HG02938 (cell line): ENCODE measurements around the gene USF2.
A peak's percentile ranks its signal among the peaks of the same experiment; 100 is the strongest.
"Not testable (repeated sequence)": the region's sequence is repeated elsewhere in the genome, so short reads cannot be mapped to it uniquely, and the experiment has no call there.

ENCODE experiments used
- ATAC-seq: cut with Tn5 transposase; IDR thresholded peaks from one replicate; pipeline ENCODE4 v1.9.1; 2021; ENCODE audit warnings: mild to moderate bottlenecking, moderate library complexity; ENCODE audit not compliant: unreplicated experiment

The USF2 gene, protein sequence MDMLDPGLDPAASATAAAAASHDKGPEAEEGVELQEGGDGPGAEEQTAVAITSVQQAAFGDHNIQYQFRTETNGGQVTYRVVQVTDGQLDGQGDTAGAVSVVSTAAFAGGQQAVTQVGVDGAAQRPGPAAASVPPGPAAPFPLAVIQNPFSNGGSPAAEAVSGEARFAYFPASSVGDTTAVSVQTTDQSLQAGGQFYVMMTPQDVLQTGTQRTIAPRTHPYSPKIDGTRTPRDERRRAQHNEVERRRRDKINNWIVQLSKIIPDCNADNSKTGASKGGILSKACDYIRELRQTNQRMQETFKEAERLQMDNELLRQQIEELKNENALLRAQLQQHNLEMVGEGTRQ

DNA sequence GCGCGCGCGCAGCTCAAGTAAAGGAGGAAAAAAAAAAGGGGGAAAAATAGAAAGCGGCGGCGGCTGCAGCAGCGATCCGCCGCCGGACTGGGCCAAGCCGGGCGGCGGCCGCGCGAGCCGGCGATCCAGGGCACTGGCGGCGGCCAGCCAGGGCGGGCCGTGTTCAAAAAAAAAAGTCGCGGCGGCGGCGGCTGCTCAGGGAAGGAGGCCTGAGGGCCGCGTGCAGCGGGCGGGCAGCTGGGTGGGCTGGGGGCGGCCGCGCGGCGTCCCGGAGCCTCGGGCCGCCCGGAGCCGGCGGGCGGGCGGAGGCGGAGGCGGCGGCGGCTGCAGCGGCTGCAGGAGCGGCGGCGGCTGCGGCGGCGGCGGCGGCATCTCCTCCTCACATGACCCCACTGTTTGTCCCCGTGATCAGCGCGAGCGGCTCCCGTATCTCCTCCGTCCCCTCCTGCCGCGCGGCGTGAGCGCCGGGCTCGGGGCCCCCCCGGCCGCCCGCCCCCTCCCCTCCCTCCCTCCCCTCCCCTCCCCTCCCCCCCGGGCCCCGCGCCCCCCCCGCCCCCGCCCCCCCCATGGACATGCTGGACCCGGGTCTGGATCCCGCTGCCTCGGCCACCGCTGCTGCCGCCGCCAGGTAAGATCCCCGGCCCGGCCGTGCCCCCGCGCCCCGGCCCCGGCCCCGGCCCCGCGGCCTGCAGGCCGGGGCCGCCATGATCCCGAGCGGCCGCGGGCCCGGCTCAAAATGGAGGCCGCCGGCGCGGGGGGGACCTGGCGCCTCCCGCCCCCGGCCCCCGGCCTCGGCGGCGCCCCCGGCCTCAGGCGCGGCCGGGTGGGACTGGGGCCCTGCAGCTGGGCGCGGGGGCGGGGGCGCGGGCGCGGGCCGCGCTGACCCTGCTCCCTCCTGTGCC is at the start of gene USF2:
USF2 (plus strand) TSS at position 427 of the 902 bp plus-strand sequence; CDS start at position 567, 140 bp downstream.
- peak; percentile 26 for ATAC-seq

DNA sequence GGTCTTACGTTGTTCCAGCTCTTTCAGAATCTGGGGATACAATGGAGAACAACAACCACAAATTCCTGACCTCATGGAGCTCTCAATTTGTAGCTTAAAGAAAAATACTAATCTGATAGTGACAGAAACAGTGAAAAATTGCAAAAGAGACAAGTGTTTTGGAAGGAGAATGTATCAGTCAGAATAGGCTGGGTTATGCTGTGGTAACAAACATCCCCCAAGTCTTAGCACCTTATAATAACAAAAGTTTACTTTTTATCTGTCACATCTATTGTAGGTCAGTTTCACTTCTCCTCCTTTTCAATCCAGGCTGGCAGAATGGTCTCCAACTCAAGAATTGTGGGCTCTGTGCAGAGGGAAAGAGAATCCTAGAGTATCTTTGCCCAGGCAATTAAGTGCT is 49.8 kb upstream of the USF2 start:
- ATAC-seq, result no peak

DNA sequence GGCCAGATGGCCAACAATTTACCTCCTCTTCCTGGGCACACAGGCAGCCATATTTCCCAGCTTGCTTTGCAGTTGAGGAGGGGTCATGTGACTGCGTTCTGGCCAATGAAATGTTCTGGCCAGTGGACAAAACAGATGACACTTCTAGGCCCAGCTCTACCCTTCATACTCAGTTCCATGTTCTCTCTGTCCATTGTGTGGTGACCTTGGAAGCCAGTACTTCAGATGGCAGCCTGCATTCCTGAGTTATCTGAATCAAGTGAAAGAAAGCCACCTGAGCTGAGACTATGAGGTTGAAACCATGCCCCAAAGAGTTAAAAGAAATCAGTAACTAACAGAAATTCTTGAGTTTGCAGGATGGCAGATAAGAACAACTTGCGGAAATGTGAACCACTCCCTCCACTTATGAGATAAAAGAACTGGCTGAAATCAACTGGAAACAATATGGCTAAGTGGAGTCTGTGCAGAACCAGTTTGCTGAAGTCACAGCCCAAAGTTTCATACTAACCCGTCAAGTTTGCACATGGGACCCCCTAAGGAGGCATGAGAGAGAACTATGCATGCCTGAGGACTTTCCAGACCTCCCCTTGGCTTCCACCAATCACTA is 48.3 kb upstream of the USF2 start:
- ATAC-seq, result no peak

GRCh38 chr19:35220973-35221590 is 47.7 kb upstream of the USF2 start:
- not testable (repeated sequence) for ATAC-seq

GRCh38 chr19:35222373-35223015 is 46.3 kb upstream of the USF2 start:
- no peak for ATAC-seq

DNA sequence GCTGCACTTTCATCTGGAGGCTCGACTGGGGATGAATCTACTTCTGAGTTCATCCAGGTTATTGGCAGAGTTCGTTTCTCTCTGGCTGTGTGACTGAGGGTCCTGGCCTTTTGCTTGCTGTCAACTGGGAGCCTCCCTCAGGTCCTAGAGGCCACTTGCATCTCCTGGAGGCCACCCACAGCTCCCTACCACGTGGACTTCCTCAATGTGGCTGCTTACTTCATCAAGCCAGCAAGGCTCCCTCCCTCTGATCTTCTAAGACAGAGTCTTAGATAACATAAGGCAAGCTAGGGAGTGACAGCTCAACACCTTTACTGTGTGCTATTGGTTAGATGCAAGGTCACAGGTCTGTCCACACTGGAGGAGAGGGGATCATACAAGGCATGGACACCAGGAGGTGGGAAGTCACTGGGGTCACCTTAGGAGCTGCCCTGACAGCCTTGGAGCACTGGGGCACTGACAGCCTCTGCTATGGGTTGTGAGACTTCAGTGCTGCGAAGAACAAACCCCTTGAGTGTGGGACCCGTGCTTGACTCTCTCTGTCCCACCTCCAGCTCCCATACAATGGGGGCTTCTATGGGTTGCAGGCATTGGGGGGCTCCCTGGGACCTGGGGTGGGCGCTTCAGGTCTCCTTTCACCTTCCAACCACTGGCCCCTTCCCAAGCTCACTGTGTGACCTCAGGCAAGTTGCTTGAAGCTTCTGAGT is 45.5 kb upstream of the USF2 start:
- ATAC-seq, result no peak

GRCh38 chr19:35223862-35224505 is 44.8 kb upstream of the USF2 start:
- no peak for ATAC-seq

GRCh38 chr19:35224681-35225571 is 43.8 kb upstream of the USF2 start:
- ATAC-seq, result no peak

DNA sequence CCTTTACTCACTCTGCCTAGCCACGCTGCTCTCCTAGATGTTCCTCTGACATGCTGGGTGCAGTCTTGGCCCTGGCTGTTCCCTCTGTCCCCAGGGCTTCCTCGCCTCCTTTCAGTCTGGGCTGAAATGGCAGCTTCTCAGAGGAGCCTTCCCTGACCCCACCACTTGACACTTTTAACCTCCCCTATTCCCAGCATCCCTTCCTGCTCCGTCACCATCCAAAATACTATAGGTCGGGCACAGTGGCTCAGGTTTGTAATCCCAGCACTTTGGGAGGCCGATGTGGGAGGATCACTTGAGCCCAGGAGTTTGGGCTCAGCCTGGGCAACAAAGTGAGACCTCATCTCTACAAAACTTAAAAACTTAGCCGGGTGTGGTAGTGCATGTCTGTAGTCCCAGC is 42.8 kb upstream of the USF2 start:
- no peak for ATAC-seq

DNA sequence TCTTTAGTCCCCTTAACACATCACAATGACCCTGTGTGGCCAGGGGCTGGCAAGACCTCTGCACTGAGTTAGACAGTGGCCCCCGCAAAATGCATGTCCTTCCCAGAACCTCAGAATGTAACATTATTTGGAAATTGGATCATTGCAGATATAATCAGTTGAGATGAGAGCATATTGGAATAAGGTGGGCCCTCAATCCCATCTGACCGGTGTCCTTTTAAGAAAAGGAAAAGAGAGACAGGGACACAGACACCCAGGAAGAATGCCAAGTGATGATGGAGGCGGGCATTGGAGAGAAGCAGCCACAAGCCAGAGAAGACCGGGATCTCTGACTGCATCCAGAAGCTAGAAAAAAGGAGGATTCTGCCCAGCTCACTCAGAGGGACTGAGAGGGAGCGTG is 42.0 kb upstream of the USF2 start:
- ATAC-seq, result no peak

GRCh38 chr19:35228177-35228930 is 40.4 kb upstream of the USF2 start, which contains the start of gene FAM187B:
TSS of gene FAM187B (minus strand) at chr19:35228739. CDS start at chr19:35228680, 59 bp downstream.
- ATAC-seq, result no peak

DNA sequence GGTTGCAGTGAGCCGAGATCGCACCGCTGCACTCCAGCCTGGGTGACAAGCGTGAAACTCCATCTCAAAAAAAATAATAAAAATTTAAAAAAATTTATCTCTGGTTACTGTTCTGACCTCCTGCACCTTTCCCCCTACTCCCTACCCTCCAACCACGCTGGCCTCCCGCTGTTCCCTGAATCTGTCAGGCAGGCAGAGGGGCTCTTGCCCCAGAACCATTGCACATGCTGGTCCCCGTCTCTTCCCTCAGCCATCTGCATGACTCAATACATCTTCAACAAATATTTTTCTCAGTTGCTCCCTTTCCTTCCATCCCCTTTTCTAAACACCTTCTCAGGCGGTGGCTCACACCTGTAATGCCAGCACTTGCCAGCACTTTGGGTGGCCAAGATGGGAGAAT is 39.2 kb upstream of the USF2 start:
- ATAC-seq, result no peak

DNA sequence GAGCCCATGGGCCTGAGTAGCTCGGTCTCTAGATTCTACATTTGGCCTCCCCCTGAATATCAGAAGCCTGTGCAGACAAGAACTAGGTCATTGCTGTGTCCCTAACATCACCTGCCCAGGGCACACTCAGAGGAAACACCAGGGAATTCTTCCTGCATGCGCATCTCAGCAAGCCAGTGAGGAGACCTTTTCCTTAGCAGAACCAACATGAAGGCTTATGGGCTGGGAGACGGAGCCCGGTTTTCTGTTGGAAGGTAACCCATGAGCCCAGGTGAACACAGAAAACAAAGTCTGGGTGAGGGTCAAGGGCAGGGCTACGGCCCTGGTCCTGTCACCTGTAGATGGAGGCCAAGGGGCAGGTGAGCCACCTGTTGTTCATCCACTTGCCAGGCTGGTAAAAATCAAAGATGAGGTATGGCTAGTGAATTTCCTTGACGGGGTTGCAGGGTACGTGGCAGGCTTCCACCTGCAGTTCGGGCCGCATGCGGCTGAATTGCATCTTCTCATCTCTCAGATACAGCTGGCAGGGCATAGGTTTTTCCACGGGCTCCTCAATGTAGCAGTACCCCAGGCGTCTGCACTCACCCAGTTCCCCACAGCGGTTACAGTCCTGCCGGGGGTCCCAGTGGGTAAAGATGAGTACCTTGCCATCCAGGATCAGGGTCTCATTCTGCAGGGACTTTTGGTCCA is 36.7 kb upstream of the USF2 start:
- no peak for ATAC-seq

DNA sequence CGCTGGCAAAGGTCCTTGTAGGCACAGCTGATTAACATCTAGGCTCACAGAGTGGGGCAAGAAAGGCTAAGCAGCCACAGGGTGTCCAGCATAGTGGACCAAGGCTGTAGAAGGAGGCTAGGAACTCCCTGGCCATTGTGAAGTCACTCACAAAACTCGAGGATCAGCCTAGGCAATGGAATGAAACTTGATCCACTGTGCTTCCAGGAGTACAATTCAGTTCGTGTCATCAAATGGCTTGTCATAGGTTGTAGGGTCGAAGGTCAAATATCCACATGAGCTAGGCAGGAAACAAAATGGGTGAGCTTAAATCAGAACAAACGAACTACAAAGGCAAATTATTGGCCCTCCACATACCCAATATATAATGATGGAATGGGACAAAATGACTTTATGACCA is 35.9 kb upstream of the USF2 start:
- no peak for ATAC-seq

- no peak for ATAC-seq
Observed at GRCh38 chr19:35236638-35237400, 31.9 kb upstream of the USF2 start.

- not testable (repeated sequence) for ATAC-seq
Observed at GRCh38 chr19:35239597-35239996, 29.2 kb upstream of the USF2 start.
